OCI-LY1 (cell line): ENCODE data around the gene KLK1.

Source experiments
- EZH2 ChIP-seq: fragments of 200-600 bp; sonication (generic), shearing (Covaris generic); IDR thresholded peaks from 2 replicates; pipeline ENCODE4 v1.8.0; 2017; ENCODE audit warnings: borderline replicate concordance, mixed run types, mild to moderate bottlenecking, antibody characterized with exemption, low read length, moderate library complexity, mixed read lengths
- TF ChIP-seq, protein P1 (sequence below): fragments of 200-600 bp; sonication (generic), shearing (Covaris generic); IDR thresholded peaks from 2 replicates; pipeline ENCODE4 v1.5.1; 2017; ENCODE audit warnings: mild to moderate bottlenecking, antibody characterized with exemption, low read length, moderate library complexity, mixed read lengths

DNA sequence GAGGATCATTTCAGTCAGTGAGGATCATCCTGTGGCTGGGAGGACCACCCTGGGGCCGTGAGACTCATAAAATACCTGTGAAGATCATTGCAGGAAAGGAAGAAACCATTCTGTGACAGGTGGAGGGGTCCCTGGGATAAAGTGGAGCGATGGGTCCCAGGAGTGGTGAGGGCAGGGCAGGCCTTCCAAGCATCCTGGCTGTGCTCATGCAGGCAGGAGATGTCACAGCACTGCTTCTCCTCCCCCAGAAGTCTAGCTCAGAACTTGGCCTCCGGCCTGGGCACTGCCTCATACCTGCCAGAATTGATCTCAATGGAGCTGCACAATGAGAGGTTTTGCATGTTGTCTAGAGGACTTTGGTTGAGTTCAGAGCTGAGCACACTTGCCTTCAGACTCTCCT is 11.1 kb downstream of the KLK1 start:
- TF ChIP-seq, protein P1, sequence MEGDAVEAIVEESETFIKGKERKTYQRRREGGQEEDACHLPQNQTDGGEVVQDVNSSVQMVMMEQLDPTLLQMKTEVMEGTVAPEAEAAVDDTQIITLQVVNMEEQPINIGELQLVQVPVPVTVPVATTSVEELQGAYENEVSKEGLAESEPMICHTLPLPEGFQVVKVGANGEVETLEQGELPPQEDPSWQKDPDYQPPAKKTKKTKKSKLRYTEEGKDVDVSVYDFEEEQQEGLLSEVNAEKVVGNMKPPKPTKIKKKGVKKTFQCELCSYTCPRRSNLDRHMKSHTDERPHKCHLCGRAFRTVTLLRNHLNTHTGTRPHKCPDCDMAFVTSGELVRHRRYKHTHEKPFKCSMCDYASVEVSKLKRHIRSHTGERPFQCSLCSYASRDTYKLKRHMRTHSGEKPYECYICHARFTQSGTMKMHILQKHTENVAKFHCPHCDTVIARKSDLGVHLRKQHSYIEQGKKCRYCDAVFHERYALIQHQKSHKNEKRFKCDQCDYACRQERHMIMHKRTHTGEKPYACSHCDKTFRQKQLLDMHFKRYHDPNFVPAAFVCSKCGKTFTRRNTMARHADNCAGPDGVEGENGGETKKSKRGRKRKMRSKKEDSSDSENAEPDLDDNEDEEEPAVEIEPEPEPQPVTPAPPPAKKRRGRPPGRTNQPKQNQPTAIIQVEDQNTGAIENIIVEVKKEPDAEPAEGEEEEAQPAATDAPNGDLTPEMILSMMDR = no peak
- no peak for TF ChIP-seq EZH2
